Sigmoid colon (tissue), 4 donors: ENCODE data around the gene MYRFL.

Experiments used
- POLR2A ChIP-seq, 2 donors: fragments of 450-650 bp; IDR thresholded peaks; one replicate each; pipeline ENCODE4 v1.6.1; 2016; ENCODE audit warnings: antibody characterized with exemption in 2 of 2, mild to moderate bottlenecking in 2 of 2, moderate library complexity in 2 of 2
- POLR2AphosphoS5 ChIP-seq, 4 donors: sonication (generic); formaldehyde crosslinking; IDR thresholded peaks; one replicate each; pipeline ENCODE4 v1.6.1; 2017; ENCODE audit warnings: antibody characterized with exemption in 4 of 4

DNA sequence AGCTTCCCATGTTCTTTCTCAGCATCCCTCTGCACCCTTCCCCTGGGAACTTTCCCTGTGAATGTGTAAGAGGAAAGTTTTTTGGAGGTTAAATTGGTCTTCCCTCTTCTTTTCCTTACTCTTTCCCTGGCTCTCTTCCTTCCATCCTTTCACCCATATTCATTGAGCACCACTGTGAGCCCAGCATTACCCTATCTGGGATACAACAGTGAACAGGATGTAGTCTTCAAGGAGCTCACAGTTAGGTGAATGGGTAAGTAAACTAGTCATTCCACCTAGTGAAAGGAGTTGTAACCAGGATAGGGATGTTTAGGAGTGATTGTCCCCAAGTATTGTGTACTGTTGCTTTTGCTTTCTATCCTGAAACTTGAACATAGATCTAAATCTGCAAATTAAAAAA is 123.8 kb downstream of the MYRFL start:
- no peak for TF ChIP-seq POLR2A (IDR thresholded peaks at IDR 0.05)
- TF ChIP-seq POLR2AphosphoS5 (IDR thresholded peaks at IDR 0.05): no peak
